ENCODE measurements around the gene RANBP1.

- TF ChIP-seq ZNF281 (CRISPR knock-in tag; IDR thresholded peaks at IDR 0.05; ENCODE audit: borderline replicate concordance) (no peak), GATA4 (IDR thresholded peaks at IDR 0.05; ENCODE audit: borderline replicate concordance, low read depth) (no peak), ZNF44 (CRISPR knock-in tag; IDR thresholded peaks at IDR 0.05) (no peak)
- TF ChIP-seq, protein P1, sequence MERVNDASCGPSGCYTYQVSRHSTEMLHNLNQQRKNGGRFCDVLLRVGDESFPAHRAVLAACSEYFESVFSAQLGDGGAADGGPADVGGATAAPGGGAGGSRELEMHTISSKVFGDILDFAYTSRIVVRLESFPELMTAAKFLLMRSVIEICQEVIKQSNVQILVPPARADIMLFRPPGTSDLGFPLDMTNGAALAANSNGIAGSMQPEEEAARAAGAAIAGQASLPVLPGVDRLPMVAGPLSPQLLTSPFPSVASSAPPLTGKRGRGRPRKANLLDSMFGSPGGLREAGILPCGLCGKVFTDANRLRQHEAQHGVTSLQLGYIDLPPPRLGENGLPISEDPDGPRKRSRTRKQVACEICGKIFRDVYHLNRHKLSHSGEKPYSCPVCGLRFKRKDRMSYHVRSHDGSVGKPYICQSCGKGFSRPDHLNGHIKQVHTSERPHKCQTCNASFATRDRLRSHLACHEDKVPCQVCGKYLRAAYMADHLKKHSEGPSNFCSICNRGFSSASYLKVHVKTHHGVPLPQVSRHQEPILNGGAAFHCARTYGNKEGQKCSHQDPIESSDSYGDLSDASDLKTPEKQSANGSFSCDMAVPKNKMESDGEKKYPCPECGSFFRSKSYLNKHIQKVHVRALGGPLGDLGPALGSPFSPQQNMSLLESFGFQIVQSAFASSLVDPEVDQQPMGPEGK (CRISPR knock-in tag; IDR thresholded peaks at IDR 0.05): no peak
Observed at GRCh38 chr22:20114506-20115475, 1.1 kb upstream of the RANBP1 start.
